Activated naive CD8-positive, alpha-beta T cell treated with anti-CD3 and anti-CD28 coated beads, Interleukin-2, amount 50 U/mL, for 24 hours (primary cell): ENCODE data around the gene PLEKHG4.

Experiments
- ATAC-seq: fragments of 150-1000 bp; cut with Tn5 transposase; one replicate; pipeline ENCODE4 v1.10.0; 2021
- DNase-seq: peaks from one replicate; pipeline ENCODE4 v3.0.0; 2021
- H3K27ac Mint-ChIP-seq: one replicate; pipeline ENCODE4 v1.8.0; 2021; ENCODE audit warnings: mild to moderate bottlenecking, mixed read lengths
- H3K27me3 Mint-ChIP-seq: one replicate; pipeline ENCODE4 v1.8.0; 2021; ENCODE audit warnings: mixed read lengths
- H3K36me3 Mint-ChIP-seq: one replicate; pipeline ENCODE4 v1.8.0; 2021; ENCODE audit warnings: low read depth, mixed read lengths
- H3K4me1 Mint-ChIP-seq: one replicate; pipeline ENCODE4 v1.8.0; 2021; ENCODE audit warnings: mixed read lengths
- H3K4me3 Mint-ChIP-seq: one replicate; pipeline ENCODE4 v1.8.0; 2021; ENCODE audit warnings: mild to moderate bottlenecking, moderate library complexity, mixed read lengths
- H3K9me3 Mint-ChIP-seq: one replicate; pipeline ENCODE4 v1.8.0; 2021; ENCODE audit warnings: mixed read lengths

PLEKHG4 gene

DNA sequence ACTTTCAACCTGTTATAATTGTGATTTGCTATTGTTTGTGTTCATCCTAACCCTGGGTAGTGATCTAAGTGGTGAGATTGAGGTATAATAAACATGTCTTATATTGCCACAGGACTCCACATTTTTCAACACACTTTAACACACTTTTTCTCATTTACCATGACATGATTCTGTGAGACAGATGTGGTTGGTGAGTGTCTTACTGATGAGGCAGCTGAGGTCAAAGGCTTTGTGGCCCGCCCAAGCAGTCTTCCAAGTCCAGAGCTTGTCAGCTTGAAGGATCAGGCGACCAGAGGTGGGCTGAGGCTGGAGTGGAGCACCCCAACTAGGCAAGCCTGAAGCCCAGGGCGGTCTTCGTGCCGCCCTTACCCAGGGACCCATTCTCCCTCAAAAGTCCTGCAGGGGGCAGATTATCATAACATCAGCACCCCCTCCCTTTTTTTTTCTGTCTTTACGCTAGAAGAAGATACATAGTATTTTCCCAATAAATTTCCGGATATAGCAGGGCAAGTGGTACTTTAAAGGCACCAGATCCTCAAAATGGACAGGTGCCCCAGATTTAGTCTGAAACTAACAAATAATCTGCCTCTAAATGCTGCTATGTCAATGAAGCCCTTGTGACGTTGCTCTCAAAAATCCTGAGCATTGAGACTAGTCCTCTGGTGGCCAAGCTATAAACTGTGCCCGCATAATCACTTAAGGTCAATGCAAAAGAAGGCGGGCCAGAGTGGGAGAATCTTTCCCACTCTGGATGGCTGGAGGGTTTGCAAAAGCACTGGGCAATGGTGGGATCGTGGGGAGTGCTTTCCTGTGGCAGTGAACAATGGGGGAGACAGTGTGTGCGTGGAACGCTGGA, 26.1 kb downstream of the PLEKHG4 start:
- peaks cover 17% of the 10 kb centered on the region for H3K4me1 Mint-ChIP-seq
- no peaks in the 10 kb centered on the region for H3K9me3 Mint-ChIP-seq
- peaks cover 2% of the 10 kb centered on the region for H3K36me3 Mint-ChIP-seq
- H3K27ac Mint-ChIP-seq = no peak overlapping the region
- ATAC-seq (no peak), DNase-seq (no peak)
- peaks cover 5% of the 10 kb centered on the region for H3K27me3 Mint-ChIP-seq
- no peak overlapping the region for H3K4me3 Mint-ChIP-seq

DNA sequence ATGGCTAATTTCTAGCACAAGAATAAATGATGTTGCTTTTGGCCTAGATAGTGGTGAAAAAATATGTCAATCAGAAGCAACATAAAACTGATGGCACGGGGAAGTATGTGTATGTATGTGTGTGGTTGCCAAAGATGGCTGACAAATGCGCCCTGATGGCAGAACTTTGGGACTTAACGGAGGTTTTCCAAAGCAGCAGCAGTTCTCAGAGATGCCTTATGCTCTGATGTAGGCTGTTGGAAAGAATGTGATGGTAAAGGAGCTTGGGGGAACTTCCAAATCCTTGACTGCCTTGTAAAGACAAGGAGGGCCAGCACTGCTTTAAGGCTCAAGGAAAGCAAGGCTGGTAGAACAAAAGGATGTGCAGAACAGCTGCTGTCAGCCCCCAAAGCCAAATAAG, 31.2 kb downstream of the PLEKHG4 start:
- H3K27ac Mint-ChIP-seq = peak overlapping the region; percentile 95

DNA sequence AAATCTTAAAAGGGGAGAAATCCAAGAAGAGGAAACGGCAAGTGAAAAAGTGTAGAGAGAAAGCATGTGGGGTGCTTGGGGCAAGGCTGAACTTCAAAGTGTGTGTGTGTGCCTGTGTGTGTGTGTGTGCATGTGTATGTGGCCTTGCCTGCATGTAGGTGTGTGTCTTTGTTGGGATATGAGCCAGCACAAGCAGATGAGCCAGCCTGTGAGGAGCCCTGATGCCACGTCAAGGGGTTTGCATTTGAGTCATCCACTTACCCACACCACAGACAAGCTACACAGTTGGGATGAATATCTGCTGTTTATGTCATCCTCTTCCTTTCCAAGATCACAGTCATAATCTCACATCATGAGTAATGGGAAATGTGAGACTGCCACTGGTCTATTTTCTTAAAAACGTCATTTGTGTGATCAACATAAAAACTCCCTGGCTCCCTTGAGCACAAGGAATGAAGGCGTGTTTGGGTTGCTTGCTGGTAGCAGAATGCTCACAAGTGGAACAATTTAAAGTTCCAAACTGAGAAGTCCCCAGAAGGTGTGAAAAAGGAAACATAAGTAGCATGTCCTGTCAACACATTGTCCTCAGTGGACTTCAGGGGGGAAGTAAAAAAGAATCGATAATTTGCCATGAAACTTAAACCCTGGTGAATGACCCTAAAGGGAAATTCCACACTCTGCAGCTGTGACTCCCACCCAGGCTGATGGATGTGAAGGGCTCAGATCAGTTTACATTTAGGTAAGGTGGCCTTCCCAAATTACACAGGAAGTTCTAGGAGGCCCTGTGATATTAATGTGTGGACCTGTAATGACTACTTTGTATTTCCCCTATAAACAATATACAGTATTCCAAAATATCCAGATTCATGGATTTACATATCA, 32.5 kb downstream of the PLEKHG4 start:
- Mint-ChIP-seq H3K27ac (peak overlapping the region; percentile 95), H3K9me3 (no peaks in the 10 kb centered on the region), H3K36me3 (peaks cover 2% of the 10 kb centered on the region), H3K4me1 (peaks cover 44% of the 10 kb centered on the region), H3K27me3 (peaks cover 7% of the 10 kb centered on the region), H3K4me3 (peak overlapping the region; percentile 32)
- peak; percentile 98 for ATAC-seq
- peak; percentile 82 for DNase-seq

More for the DNA sequence above, 31.2 kb downstream of the PLEKHG4 start:
- Mint-ChIP-seq H3K4me3 (no peak overlapping the region), H3K9me3 (no peaks in the 10 kb centered on the region), H3K4me1 (peaks cover 44% of the 10 kb centered on the region), H3K27me3 (peaks cover 3% of the 10 kb centered on the region), H3K36me3 (peaks cover 2% of the 10 kb centered on the region)
- no peak for ATAC-seq
- DNase-seq = no peak

DNA sequence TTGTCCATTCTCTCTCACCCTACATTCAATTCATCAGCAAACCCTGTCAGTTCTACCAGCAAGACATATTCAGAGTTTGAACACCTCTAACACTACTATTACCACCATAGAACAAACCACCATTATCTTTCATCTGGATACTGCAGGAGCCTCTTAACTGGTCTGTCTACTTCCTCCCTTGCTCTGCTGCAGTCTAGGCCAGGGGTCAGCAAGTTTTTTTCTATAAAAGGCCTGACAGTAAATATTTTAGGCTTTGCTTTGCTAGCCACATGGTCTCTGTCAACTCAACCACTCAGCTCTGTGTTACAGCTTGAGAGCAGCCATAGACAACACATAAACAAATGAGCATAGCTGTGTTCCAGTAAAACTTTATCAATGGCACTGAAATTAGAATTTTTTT, 33.4 kb downstream of the PLEKHG4 start:
- H3K36me3 Mint-ChIP-seq = peaks cover 2% of the 10 kb centered on the region
- peaks cover 44% of the 10 kb centered on the region for H3K4me1 Mint-ChIP-seq
- peaks cover 7% of the 10 kb centered on the region for H3K27me3 Mint-ChIP-seq
- ATAC-seq (no peak), DNase-seq (no peak)
- peak overlapping the region; percentile 95 for H3K27ac Mint-ChIP-seq
- H3K9me3 Mint-ChIP-seq = no peaks in the 10 kb centered on the region
- H3K4me3 Mint-ChIP-seq = peak overlapping the region; percentile 7

DNA sequence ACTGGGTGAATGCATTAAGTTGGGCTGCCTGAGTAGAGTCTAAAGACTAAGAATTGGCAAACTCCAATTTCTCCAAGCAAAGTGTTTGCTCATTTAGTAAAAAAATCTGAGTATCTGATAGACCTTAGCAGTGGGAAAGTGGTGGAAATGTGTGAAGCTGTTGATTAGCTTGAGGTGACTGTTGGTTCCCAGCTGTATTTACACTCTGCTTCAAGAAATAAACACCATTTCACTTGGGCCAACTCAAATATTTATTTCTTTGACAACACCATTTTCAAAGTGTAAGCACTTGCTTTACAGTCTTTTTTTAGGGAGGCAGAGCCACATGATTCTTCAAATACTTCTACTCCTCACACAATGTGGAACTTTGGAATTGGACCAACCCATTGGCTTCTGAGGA, 38.5 kb downstream of the PLEKHG4 start:
- no peak for DNase-seq
- Mint-ChIP-seq H3K4me1 (peaks cover 6% of the 10 kb centered on the region), H3K36me3 (no peaks in the 10 kb centered on the region), H3K27me3 (peaks cover 27% of the 10 kb centered on the region), H3K9me3 (no peaks in the 10 kb centered on the region), H3K4me3 (no peak overlapping the region), H3K27ac (no peak overlapping the region)
- no peak for ATAC-seq

DNA sequence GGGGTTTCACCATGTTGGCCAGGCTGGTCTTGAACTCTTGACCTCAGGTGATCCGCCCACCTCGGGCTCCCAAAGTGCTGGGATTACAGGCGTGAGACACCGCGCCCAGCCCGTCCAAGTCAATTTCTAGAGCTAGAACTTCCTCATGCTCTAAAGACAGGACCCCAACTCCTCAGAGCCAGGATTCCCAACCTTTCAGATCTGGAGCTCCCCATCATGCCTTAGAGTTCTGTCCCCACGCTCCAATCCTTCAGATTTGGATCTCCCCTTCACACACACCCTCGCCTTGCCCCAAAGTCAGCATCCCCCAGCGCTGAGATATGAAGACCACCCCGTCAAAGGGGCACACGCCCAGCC, 46.8 kb downstream of the PLEKHG4 start:
- no peaks in the 10 kb centered on the region for H3K9me3 Mint-ChIP-seq
- H3K27ac Mint-ChIP-seq = peak overlapping the region; percentile 58
- ATAC-seq = no peak
- peak overlapping the region; percentile 83 for H3K4me3 Mint-ChIP-seq
- H3K27me3 Mint-ChIP-seq = peaks cover 41% of the 10 kb centered on the region
- no peaks in the 10 kb centered on the region for H3K36me3 Mint-ChIP-seq
- DNase-seq = no peak
- H3K4me1 Mint-ChIP-seq = peaks cover 17% of the 10 kb centered on the region

DNA sequence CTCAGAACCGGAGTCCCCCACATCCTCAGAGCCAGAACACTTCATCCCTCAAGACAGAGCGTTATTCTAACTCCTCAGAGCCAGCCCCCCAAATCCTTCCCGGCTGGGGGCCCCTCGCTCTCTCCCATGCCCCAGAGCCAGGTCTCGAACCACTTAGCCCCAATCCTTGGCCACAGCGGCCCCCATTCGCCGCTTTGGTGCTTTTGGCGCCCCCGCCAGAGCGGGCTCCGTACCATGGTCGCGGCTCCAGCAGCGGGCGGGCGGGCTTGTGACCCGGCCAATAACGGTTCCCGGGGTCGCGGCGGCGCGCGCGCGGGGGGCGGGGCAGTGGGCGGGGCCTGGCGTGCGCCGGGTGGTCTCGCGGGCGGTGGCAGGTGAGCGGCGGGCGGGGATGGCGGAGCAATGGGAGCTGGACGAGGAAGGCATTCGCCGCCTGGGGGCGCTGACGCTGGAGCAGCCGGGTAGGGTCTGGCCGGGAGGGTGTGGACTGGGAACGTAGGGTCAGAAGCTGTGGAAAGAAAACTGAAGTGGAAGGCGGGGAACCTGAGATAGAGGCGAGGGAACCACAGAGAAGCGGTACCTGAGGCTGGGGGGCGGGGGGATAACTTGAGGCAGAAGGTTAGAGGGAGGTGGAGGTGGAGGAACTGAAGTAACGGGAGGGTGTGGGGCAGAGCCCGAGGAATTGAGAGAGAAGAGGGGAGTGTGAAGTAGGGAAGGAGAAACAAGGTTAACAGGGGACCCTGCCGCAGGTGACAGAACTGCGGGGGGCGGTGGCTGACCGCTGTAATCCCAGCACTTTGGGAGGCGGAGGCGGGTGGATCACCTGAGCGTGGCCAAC, 47.4 kb downstream of the PLEKHG4 start, which contains the start of the genes KCTD19 and LRRC36:
Gene KCTD19 (minus strand): TSS at position 270 of the 838 bp plus-strand sequence. CDS start 34 bp downstream, at position 236.
Gene LRRC36 (plus strand): TSS at position 344 of the 838 bp plus-strand sequence. CDS start 48 bp downstream, at position 392.
- DNase-seq = peak; percentile 87
- Mint-ChIP-seq H3K27ac (peak within 1 kb of the TSS; percentile 58), H3K27me3 (peaks cover 35% of the 10 kb centered on the region), H3K4me3 (peak within 1 kb of the TSS; percentile 83), H3K36me3 (no peaks in the 10 kb centered on the region), H3K4me1 (peaks cover 17% of the 10 kb centered on the region), H3K9me3 (no peaks in the 10 kb centered on the region)
- ATAC-seq = peak; percentile 90

DNA sequence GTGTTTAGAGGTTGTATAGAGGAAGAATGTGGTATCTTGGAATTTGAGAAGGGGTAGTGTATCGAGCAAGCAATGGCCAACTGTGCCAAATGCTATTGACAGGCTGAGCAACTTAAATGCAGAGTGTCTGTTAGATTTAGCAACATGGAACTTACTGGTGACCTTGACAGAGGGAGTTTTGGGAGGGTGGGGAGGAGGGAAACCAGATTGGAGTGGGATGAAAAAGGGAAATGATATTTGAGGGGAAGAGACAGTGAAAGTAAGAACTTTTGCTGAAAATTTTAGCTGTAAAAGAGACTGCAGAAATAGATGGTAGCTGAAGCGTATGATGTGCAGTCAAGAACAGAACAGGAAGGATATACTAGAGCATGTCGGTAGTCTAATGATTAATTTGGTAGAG, 48.4 kb downstream of the PLEKHG4 start:
- ATAC-seq = no peak
- no peak overlapping the region for H3K4me3 Mint-ChIP-seq

DNA sequence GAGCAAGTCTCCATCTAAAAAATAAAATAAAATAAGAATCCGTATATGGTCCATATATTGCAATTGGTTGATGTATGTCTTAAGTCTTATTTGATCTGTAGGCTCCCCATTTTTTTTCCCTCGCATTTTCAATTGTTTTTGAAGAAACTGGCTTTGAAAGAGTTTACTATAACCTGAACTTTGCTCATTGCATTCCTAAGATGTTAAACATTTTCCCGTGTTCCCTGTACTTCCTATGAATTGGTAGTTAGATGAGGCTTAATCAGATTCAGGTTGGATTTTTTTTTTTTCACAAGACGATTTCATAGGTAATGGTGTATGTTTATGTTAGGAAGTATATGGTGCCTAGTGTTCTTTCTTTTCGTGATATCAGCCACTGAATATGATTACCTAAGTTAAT, 50.6 kb downstream of the PLEKHG4 start:
- Mint-ChIP-seq H3K27me3 (peaks cover 10% of the 10 kb centered on the region), H3K27ac (no peak overlapping the region), H3K9me3 (peaks cover 5% of the 10 kb centered on the region), H3K4me3 (no peak overlapping the region), H3K36me3 (no peaks in the 10 kb centered on the region), H3K4me1 (peaks cover 17% of the 10 kb centered on the region)
- DNase-seq (no peak), ATAC-seq (no peak)

More for the DNA sequence above, 48.4 kb downstream of the PLEKHG4 start:
- Mint-ChIP-seq H3K36me3 (no peaks in the 10 kb centered on the region), H3K4me1 (peaks cover 17% of the 10 kb centered on the region), H3K9me3 (no peaks in the 10 kb centered on the region), H3K27me3 (peaks cover 29% of the 10 kb centered on the region), H3K27ac (no peak overlapping the region)
- no peak for DNase-seq

DNA sequence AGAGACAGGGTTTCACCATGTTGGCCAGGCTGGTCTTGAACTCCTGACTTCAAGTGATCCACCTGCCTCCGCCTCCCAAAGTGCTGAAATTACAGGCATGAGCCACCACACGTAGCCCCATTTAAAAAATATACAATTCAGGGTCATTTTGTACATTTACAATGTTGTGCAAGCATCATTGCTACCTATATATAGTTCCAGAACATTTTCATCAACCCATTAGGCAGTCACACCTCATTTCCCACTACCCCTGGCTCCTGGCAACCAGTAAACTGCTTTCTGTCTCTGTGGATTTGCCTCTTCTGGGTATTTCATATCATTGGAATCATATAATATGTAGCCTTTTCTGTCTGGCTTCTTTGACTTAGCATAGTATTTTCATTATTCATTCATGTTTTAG, 54.0 kb downstream of the PLEKHG4 start:
- Mint-ChIP-seq H3K36me3 (no peaks in the 10 kb centered on the region), H3K9me3 (peaks cover 15% of the 10 kb centered on the region), H3K27me3 (peaks cover 3% of the 10 kb centered on the region), H3K4me1 (no peaks in the 10 kb centered on the region), H3K27ac (no peak overlapping the region), H3K4me3 (no peak overlapping the region)
- ATAC-seq (no peak), DNase-seq (no peak)

DNA sequence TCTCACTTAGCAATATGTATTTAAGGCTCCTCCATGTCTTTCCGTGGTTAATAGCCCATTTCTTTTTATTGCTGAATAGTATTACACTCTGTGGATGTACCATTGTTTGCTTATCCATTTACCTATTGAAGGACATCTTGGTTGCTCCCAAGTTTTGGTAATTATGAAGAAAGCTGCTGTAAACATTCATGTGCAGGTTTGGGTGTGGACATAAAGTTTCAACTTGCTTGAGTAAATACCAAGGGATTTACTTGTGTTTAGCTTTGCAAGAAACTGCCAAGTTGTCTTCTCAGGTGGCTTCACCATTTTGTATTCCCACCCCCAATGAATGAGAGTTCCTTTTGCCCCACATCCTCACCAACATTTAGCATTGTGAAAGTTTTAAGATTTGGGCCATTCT, 56.8 kb downstream of the PLEKHG4 start:
- no peak for DNase-seq
- no peaks in the 10 kb centered on the region for H3K36me3 Mint-ChIP-seq
- H3K4me1 Mint-ChIP-seq = no peaks in the 10 kb centered on the region
- H3K9me3 Mint-ChIP-seq = peaks cover 15% of the 10 kb centered on the region
- H3K4me3 Mint-ChIP-seq = no peak overlapping the region
- no peak for ATAC-seq
- H3K27me3 Mint-ChIP-seq = peaks cover 7% of the 10 kb centered on the region
- no peak overlapping the region for H3K27ac Mint-ChIP-seq

DNA sequence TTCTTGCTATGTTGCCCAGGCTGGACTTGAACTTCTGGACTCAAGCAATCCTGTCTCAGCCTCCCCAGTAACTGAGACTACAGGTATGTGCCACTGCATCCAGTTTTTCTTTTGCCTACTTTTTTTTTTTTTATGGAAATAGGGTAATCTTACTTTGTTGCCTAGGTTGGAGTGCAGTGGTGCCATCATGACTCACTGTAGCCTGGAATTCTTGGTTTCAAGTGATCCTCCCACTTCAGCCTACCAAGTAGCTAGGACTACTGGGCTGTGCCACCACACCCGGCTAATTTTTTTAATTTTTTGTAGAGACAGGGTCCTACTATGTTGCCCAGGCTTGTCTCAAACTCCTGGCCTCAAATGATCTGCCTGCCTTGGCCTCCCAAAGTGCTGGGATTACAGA, 57.3 kb downstream of the PLEKHG4 start:
- peaks cover 15% of the 10 kb centered on the region for H3K9me3 Mint-ChIP-seq
- H3K27ac Mint-ChIP-seq = no peak overlapping the region
- H3K27me3 Mint-ChIP-seq = peaks cover 7% of the 10 kb centered on the region
- H3K36me3 Mint-ChIP-seq = no peaks in the 10 kb centered on the region
- H3K4me3 Mint-ChIP-seq = no peak overlapping the region
- DNase-seq = no peak
- no peak for ATAC-seq
- no peaks in the 10 kb centered on the region for H3K4me1 Mint-ChIP-seq
